Tibial nerve (tissue), 4 donors: ENCODE measurements around the gene COL4A2. TPM values are rescaled to one million over a fixed set of nuclear protein-coding genes. Genes with fewer than 3 reads are reported as not detected.

ENCODE experiments used
- DNase-seq, 2 donors: peaks; one replicate each; pipeline ENCODE4 v3.0.0-alpha.2; 2019; ENCODE audit warnings: low spot score in 2 of 2
- H3K27ac ChIP-seq, 4 donors: fragments of 200-600 bp; sonication (generic) in 3 of 4; one replicate each; pipeline ENCODE4 v1.5.1; 2017 to 2019; ENCODE audit warnings: mild to moderate bottlenecking in 1 of 4
- H3K27me3 ChIP-seq, 2 donors: fragments of 200-600 bp; sonication (generic) in 1 of 2; one replicate each; pipeline versions ENCODE4 v1.5.1 to v1.6.0; 2017 to 2019
- H3K36me3 ChIP-seq, 3 donors: fragments of 200-600 bp; sonication (generic); one replicate each; pipeline ENCODE4 v1.5.1; 2018 to 2019
- H3K4me1 ChIP-seq, 4 donors: fragments of 200-600 bp; sonication (generic) in 3 of 4; one replicate each; pipeline ENCODE4 v1.5.1; 2017 to 2019
- H3K4me3 ChIP-seq, 4 donors: fragments of 200-600 bp; sonication (generic) in 3 of 4; one replicate each; pipeline ENCODE4 v1.5.1; 2017 to 2019; ENCODE audit warnings: mild to moderate bottlenecking in 1 of 4, moderate library complexity in 1 of 4
- H3K9me3 ChIP-seq, 4 donors: fragments of 200-600 bp; sonication (generic) in 3 of 4; one replicate each; pipeline ENCODE4 v1.5.1; 2017 to 2019
- EP300 ChIP-seq, 2 donors: sonication (generic); formaldehyde crosslinking; IDR thresholded peaks; one replicate each; pipeline ENCODE4 v1.6.1; 2017; ENCODE audit warnings: antibody characterized with exemption in 2 of 2, mild to moderate bottlenecking in 1 of 2
- POLR2A ChIP-seq, 2 donors: fragments of 450-650 bp; IDR thresholded peaks; one replicate each; pipeline ENCODE4 v1.6.1; 2017; ENCODE audit warnings: antibody characterized with exemption in 2 of 2, mild to moderate bottlenecking in 2 of 2, moderate library complexity in 2 of 2
- WGBS, 2 donors: methylation state at CpG; one replicate each; pipeline ENCODE4 v1.1.5; 2018; 5-methylcytosine and 5-hydroxymethylcytosine counted together
- total RNA-seq, 4 donors: library from RNA; depleted of rRNA; stranded (reverse); fragments of >200 nt; gene quantifications; one replicate each; pipeline ENCODE4 v1.1.0, GENCODE V29; 2016
- TF ChIP-seq, protein P1 (sequence below), 5 experiments: fragments of 200-600 bp in 3 of 5; fragments of 450-650 bp in 2 of 5; sonication (generic) in 3 of 5; IDR thresholded peaks; one replicate each; pipeline ENCODE4 v1.5.1; 2016 to 2019; ENCODE audit warnings: antibody characterized with exemption in 5 of 5, mild to moderate bottlenecking in 3 of 5, moderate library complexity in 2 of 5

Gene COL4A2
- total RNA-seq, 4 donors from 2014 or later: 576 to 821 (median 658) TPM

DNA sequence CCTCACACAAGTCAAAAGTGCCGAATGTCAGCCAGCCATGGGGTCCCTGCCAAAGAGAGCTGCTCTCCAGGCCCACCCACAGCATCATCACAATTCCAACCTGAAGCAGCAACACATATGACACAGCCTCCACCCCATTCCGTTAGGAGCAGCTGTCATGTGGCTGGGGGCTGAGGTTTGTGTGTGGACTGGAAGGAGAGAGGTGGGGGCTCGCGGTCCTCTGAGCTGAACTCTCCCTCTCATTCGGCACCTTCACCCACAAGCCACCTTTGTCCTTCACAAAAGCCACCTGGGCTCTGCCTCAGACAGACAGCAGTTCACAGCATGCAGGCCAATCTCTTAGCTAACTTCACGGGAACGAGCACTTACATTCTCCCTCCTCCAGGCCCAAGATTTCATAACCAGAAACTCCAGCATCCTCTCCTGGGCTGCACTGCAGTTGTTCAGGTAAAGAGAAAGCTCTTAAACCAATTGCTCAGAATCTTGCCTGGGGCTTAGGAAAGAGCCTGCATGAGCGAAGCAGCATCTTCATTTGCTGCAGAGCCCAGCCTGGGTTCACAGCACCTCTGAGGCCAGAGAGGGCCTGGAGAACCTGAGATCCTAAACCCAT, 247.2 kb downstream of the COL4A2 start:
- no peak overlapping the region for H3K4me3 ChIP-seq
- H3K27ac ChIP-seq: peak overlapping the region in 2 of 4 donors; percentile 81 to 98
- H3K27me3 ChIP-seq: no peaks in the 10 kb centered on the region
- H3K4me1 ChIP-seq: peaks cover 0 to 89% (median 4%) of the 10 kb centered on the region in 4 donors
- TF ChIP-seq POLR2A (IDR thresholded peaks at IDR 0.05) (no peak), EP300 (IDR thresholded peaks at IDR 0.05) (no peak)
- TF ChIP-seq, protein P1, sequence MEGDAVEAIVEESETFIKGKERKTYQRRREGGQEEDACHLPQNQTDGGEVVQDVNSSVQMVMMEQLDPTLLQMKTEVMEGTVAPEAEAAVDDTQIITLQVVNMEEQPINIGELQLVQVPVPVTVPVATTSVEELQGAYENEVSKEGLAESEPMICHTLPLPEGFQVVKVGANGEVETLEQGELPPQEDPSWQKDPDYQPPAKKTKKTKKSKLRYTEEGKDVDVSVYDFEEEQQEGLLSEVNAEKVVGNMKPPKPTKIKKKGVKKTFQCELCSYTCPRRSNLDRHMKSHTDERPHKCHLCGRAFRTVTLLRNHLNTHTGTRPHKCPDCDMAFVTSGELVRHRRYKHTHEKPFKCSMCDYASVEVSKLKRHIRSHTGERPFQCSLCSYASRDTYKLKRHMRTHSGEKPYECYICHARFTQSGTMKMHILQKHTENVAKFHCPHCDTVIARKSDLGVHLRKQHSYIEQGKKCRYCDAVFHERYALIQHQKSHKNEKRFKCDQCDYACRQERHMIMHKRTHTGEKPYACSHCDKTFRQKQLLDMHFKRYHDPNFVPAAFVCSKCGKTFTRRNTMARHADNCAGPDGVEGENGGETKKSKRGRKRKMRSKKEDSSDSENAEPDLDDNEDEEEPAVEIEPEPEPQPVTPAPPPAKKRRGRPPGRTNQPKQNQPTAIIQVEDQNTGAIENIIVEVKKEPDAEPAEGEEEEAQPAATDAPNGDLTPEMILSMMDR (IDR thresholded peaks at IDR 0.05): no peak
- H3K36me3 ChIP-seq: peaks cover 0 to 16% (median 0%) of the 10 kb centered on the region in 3 donors
- H3K9me3 ChIP-seq: no peaks in the 10 kb centered on the region
- DNase-seq: no peak
- 70 to 77% methylated on average over 8 of the region's 8 CpGs for WGBS, 2 donors

DNA sequence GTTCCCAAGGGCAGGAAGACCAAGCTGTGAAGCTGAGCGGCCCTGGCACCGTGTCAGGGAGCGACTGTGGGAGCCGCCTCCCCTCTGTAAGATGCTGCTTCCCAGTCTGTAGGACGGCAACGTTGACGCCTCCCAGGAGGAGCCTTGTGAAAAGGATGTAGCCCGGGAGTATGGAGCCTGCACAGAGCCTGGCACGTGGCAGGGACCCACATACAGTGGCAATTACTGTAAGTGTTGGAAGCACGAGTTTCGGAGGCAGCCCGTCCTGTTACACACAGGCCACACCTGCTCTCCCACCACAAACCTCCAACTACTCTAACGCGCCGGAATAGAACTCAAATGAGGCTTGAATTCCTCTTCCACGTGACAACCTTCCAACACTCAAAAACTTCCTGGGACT, 247.9 kb downstream of the COL4A2 start:
- Histone ChIP-seq H3K27ac (peak overlapping the region in 2 of 4 donors; percentile 81 to 98), H3K9me3 (no peaks in the 10 kb centered on the region), H3K27me3 (no peaks in the 10 kb centered on the region), H3K4me1 (peaks cover 0 to 83% (median 4%) of the 10 kb centered on the region in 4 donors), H3K4me3 (no peak overlapping the region), H3K36me3 (peaks cover 0 to 16% (median 0%) of the 10 kb centered on the region in 3 donors)
- 64 to 78% methylated on average over 12 to 15 of the region's 16 CpGs for WGBS, 2 donors
- no peak for DNase-seq
- no peak for TF ChIP-seq EP300 (IDR thresholded peaks at IDR 0.05)
- no peak for TF ChIP-seq POLR2A (IDR thresholded peaks at IDR 0.05)
- TF ChIP-seq, protein P1 (IDR thresholded peaks at IDR 0.05): no peak

DNA sequence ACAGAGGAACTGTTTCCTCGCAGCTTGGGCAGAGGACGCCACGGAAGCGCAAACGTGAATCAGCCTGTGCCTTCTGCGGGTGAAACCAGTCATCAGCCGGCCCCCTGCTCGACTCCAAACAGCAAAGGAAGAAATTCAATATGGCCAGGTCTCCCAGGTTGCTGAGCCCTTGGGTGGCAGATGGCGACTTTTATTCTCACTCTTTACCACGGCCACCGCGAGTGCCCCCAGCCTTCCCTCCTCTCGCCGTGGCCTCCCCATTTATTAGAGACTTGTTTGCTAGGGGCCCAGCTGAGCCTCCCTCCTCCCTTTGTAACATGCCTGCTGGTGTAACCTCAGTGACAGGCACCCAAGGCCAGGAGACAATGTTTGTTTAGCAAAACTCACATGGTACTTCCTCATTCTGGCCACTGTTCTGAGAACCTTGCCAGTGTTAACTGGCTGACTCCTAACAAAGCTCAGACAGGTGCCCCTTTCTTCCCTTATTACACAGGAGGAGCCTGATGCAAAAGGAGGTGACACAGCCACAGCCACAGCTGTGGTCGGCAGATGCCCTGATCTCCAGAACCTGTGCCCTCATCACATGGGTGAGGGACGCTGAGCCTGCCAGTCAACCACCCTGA, 248.6 kb downstream of the COL4A2 start:
- no peaks in the 10 kb centered on the region for H3K9me3 ChIP-seq
- no peaks in the 10 kb centered on the region for H3K27me3 ChIP-seq
- TF ChIP-seq EP300 (IDR thresholded peaks at IDR 0.05) (no peak), POLR2A (IDR thresholded peaks at IDR 0.05) (no peak)
- TF ChIP-seq, protein P1 (IDR thresholded peaks at IDR 0.05): no peak
- DNase-seq: no peak
- no peak overlapping the region for H3K4me3 ChIP-seq
- H3K27ac ChIP-seq: peak overlapping the region in 3 of 4 donors; percentile 24 to 98 (median 81)
- peaks cover 0 to 78% (median 4%) of the 10 kb centered on the region in 4 donors for H3K4me1 ChIP-seq
- 80 to 85% methylated on average over 14 to 16 of the region's 16 CpGs for WGBS, 2 donors
- H3K36me3 ChIP-seq: peaks cover 0 to 16% (median 0%) of the 10 kb centered on the region in 3 donors

DNA sequence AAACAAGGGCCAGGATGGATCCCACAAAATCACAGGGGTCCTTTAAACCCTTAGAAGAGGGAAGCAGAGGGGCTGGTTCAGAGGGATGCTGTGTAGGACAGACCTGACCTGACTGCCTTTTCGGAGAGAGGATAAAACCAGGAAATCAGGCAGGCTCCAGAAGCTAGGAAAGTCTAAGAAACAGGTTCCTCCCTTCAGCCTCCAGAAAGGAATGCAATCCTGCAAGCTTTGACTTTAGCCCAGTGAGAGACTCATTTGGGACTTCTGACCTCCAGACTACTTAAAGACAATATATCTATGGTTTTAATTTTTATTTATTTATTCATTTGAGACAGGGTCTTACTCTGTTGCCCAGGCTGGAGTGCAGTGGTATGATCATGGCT, 249.1 kb downstream of the COL4A2 start:
- no peak for DNase-seq
- WGBS, 2 donors: 81 to 94% methylated on average over 1 of the region's 1 CpG
- peaks cover 0 to 16% (median 0%) of the 10 kb centered on the region in 3 donors for H3K36me3 ChIP-seq
- H3K9me3 ChIP-seq: no peaks in the 10 kb centered on the region
- TF ChIP-seq, protein P1 (IDR thresholded peaks at IDR 0.05): no peak
- TF ChIP-seq EP300 (IDR thresholded peaks at IDR 0.05): no peak
- no peak for TF ChIP-seq POLR2A (IDR thresholded peaks at IDR 0.05)
- no peaks in the 10 kb centered on the region for H3K27me3 ChIP-seq
- H3K4me1 ChIP-seq: peaks cover 0 to 78% (median 3%) of the 10 kb centered on the region in 4 donors
- H3K27ac ChIP-seq: peak overlapping the region in 3 of 4 donors; percentile 24 to 98 (median 81)
- H3K4me3 ChIP-seq: no peak overlapping the region

DNA sequence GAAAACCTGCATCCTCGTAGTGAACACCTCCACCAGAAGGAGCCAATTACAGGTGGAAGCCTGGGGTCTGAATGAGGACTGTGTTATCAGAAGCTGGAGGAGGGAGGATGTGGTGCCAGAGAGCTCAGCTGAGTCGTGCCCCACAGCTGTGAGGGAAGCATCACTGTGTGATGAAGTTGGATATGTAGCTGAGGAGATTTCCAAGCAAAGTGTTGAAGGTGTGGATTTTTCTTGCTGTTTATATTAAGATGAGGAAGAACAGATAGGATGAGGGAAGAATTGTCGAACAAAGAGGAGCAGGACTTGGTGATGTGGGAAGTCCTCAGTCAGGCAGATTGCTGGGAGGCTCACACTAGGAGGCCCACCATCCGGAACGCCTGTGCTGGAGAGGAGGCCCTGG, 250.0 kb downstream of the COL4A2 start:
- H3K4me3 ChIP-seq: no peak overlapping the region
- DNase-seq: no peak
- H3K27me3 ChIP-seq: no peaks in the 10 kb centered on the region
- H3K9me3 ChIP-seq: no peaks in the 10 kb centered on the region
- H3K27ac ChIP-seq: peak overlapping the region in 1 of 4 donors; percentile 98
- 85 to 93% methylated on average over 5 of the region's 5 CpGs for WGBS, 2 donors
- TF ChIP-seq, protein P1 (IDR thresholded peaks at IDR 0.05): no peak
- TF ChIP-seq POLR2A (IDR thresholded peaks at IDR 0.05): no peak
- peaks cover 0 to 16% (median 0%) of the 10 kb centered on the region in 3 donors for H3K36me3 ChIP-seq
- peaks cover 0 to 70% (median 2%) of the 10 kb centered on the region in 4 donors for H3K4me1 ChIP-seq
